8988T (cell line): Measurements from ENCODE around the gene LHX2.

Experiments used
- DNase-seq: peaks from one replicate; pipeline ENCODE4 v3.0.0; 2011

The LHX2 gene

DNA sequence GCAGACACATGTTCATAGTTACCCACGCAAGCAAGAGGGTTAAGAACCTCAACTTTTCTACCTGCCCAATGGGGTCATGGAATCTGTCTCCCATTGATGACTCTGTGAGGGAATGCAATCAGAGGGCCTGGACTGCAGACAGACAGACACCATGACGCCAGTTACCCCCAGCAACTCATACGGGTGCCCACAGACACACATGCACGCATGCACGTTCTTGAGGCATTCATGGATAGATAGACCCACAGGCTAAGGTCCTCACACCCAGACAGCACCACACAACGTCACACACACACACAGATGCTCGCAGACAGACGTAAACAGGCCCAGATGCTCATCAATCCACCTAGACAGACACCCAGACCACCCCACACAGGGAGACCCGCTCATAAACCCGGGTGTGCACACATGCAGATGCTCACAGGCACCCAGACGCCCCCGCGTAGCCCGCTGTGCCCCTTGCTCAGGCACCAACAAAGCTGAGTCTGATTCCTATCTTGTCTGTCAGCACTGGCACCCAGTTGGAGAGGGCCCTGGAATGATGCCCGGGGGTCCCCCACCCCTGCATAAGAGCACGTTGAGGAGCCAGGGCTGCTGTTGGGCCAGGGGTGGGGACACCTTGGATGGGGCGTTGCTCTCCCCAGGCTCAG lies 23.6 kb downstream of the LHX2 start:
- no peak for DNase-seq

DNA sequence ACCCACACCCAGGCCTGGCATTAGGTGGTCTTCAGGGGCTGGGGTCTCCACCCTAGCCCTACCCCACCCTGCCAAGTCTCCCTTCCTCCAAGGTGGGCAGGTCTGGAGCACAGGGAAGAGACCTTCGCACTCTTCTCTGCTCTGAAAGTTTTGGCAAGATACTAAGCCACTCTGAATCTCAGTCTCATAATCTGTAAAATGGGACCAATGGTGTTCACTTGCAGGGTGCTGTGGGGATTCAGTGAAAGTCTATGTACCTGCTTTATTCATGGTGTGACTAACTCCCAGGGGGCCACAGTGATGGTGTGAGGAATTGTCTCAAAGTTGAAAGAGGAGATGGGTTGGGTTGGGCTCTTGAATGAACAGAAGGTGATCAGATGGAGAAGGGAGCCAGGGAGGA lies 25.0 kb downstream of the LHX2 start:
- no peak for DNase-seq

DNA sequence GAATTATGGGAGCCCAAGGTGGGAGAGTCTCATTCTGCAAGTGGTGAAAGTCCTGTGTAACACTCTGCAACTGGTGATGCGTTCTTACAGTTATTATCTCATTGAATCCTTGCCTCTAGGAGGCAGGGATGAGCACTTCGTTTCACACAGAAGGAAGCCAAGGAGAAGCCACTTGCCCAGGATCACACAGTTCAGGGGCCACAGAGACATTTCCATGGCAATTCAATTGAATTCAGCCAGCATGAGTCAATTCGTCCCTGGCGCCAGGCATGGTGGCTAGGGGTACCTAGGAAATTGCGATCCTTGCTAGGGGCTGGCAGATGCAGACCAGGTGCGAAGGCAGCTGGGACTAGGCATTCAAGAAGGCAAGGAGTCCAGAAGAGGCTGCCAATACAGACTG lies 26.2 kb downstream of the LHX2 start:
- DNase-seq, result no peak

DNA sequence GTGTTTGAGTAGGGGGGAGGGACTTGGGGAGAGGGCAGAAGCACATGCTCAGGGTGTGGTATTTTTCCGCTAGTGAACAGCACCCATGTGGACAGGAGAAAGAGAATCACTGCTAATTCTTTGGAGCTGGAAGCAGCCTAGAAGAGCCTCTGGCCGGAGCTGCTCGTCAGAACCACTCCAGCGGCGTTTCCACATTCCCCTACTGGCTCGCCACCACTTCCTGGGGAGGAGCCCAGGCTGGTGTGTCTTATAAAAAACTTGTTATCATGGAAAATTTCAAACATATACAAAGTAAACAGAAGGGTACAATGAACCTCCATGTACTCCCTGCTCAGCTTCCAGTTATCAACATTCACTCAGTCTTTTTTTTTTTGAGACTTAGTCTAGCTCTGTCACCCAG lies 26.7 kb downstream of the LHX2 start:
- DNase-seq, result no peak

DNA sequence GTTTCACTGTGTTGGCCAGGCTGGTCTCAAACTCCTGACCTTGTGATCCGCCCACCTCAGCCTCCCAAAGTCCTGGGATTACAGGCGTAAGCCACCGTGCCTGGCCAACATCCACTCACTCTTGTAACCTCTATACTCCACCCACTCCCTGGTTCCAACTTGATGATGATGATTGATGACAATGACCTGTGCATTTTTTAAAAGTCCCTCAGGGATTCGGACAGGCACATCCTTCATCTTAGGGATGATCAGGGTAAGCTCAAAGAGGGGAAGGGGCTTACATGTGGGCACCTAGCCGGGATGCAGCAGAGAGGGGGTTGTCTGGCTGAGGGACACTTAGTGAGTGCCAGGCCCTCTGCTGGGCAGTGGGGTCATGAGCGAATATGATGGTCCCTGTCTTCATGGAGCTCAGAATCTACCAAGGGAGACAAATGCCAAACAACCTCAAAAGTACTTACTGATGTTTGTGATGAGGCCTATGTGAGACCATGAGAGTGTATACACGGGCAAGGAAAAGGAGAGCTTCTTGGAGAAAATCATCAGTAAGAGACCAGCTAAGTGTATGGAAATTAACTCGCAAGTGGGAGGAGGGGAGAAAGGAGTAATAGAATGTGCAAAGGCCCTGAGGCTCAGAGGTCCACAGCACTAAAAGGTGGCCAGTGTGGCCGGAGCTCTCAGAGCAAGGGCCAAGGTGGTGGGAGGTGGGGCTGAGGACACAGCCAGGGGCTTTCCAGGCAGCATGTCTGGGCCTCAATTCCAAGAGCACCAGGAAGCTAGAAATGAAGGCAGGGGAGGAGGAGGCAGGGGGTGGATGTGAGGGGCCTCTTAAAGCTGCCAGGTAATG lies 27.4 kb downstream of the LHX2 start:
- no peak for DNase-seq

DNA sequence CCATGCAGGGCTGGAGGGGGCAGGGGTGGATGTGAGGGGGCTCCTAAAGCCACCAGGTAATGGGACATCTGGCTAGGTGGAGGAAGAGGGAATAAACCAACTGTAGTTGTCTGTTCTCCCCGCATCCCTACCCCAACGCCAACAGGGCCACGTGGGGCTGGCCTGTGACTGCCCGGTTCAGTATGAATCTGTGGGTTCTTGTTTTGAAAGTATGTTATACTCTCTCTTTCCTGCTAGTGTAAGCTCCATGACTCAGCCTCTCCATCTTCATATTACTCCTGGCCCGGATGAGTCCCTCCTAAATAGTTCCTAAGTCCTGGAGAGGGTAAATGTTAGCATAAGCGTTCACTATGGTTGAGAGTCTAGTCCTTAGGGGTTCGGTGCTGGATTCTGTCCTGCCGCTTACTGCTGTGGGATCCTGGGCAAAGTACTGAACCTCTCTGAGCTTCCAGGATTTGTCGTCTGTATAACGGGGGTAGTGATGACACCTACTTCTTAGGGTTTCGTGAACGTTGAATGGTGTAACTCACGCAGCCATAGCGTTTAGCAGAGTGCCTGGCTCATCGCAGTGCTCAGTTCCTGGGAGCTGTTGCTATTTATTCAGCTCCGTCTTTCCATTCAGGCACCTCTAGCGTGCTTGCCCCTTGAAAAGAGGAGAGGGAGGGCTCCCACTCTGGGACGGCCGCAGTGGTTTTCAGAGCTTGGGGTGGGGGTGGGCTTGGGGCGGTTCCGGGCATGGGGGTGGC lies 28.8 kb downstream of the LHX2 start:
- no peak for DNase-seq

DNA sequence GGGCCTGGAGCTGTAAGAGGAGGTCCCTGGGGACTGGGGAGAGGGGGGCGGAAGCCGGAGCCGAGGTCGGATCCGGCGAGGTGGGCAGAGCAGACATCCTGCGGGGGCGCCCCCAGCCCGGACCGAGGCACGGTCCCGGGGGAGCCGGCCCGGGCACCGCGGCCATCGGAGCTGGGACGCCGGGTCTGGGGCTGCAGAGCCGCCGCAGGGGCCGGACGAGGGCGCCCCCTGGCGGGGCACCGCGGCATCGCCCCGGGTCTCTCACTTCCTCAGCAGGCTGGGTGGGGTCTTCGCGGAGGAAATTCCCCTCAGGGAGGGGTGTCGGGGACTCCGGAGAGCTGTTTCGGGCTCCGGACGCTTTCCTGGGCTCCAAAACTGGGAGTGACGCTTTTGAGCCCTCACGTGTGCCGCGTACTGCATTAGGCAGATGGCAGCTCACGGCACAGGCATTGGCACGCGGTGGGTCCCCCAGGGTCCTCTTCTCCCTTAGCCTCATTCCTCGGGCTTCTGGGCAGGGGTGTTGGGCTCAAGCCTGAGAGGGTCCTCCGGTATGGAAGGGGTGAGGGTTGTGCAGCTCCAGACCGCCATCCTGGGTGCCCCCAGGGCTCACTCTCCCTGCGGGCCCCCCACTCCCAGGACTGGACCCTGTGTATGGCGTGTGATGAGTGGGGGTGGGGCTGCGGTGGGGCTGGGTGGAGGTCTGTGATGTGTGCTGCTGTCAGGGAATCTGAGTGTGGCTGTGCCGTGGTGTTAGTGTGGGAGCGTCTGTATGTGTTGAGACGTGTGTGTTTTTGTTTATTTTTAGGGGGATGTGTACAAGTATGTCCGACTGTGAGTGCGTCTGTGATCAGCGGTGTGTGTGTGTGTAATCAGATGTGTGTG lies 29.6 kb downstream of the LHX2 start:
- DNase-seq, result peak; percentile 92

DNA sequence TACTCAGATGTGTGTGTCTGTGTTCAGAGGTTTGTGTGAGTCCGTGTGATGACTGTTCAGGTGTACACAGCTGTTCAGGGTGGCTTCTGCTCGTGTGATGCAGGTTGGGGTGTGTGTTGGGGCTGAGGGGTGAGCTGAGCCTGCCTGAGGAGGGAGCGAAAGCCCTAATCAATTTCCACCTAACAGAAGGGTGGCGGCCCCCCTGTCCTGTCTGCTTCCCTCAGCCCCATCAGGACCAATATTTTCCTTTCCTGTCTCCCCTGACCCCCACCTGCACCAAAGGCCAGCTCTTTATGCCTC lies 30.2 kb downstream of the LHX2 start:
- no peak for DNase-seq

DNA sequence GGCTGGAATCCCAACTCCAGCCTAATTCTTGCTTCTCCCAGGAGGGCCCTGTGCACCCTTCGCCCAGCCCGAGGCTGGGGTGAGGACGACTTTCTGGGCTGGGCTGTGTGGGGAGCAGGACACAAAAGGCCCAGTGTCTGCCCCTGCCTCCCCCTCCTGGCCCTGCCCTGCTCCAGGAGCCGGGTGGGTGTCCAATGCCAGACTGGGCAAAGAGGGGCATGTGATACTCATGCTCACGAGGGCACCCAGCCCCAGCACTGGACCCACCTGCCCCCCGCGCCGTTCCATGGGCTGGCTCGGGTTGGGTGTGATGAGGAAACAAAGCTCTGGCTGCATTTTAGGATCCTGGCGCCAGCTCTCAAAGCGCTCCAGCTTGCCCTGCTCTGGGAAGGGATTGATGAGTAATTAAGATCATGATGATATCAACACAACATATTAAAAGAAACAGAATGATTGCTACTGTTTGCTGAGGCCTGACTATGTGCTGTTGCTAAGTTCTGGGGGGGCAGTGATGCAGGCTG lies 30.7 kb downstream of the LHX2 start:
- no peak for DNase-seq

DNA sequence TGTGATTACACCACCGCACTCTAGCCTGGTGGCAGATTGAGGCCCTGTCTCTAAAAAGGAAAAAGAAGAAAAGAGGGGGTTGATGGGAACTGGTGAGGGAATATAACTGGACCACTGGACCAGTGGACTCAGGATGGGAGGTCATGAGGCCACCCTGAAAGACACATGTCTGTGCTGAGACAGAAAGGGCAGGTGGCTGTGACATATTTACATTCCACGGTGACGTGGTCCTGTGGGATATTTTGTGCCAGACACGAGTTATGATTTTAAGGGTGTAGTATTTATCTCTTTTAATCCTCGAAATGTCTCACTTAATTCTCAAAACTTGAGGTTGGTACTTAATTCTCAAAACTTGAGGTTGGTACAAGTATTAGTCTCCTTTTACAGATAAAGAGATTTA lies 32.9 kb downstream of the LHX2 start:
- no peak for DNase-seq

DNA sequence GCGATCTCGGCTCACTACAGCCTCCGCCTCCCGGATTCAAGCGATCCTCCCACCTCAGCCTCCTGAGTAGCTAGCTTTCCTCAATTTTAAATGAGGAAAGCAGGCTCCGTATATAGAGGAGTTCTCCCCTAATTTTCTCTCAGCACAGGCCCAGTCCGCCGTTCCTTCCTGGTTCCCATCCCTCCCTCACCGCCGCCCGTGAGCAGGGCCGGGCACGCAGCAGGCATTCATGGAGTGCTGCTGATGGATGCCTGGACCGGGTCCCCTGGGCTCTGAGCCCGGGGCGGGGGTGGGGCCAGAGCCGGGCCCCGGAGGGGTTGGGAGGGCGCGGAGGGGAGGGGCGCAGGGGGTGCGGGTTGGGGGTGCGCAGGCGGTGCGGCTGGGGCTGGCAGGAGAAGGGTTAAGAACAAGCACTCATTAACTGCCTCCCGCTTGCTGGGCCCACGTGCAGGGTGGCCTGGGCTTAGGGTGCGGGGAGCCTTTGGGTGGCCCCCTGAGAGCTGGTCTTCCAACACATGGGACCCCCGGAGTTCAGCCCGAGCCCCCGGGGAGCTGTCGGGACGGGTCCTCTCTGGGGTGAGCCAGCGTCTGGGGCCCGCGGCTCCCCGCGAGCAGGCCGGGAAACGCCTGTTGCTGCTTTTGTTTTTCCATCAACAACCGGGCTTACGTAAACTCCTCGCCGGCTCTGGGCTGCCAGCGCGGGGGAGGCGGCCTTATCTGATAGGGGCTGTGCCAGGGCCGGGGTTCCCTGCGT lies 33.7 kb downstream of the LHX2 start:
- no peak for DNase-seq

DNA sequence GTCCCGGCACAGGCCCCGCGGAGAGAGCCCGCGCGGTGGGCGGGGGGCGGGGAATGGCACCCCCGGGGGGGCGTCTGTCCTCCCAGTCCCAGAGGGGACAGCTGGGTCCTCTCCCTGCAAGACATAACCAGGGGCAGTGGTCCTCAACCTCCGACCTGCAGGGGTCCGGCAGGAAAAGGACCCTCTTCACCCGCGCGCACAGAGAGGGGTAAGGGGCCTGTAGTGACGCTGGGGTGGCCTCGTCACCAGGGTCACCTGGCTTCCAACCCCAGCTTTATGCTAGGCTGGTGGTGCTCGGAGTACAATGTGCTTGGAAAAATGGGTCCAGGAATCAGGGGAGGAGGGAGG lies 34.2 kb downstream of the LHX2 start:
- no peak for DNase-seq

DNA sequence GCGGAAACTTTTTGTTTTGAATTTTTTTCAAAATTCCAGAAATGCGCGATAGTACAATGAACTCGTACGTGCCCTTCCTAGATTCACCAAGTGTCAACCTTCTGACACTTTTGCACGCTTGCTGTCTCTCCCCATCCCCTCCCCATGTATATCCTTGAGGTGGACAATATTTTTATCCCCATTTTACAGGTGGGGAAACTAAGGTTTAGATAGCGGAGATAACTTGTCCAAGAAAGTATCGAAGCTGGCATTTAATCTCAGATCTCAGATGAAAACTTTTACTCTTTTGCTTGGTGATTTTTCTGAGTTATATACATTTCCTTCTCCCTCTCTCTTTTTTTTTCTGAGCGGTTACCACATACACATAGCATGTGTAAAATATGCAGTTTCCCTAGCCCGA lies 34.6 kb downstream of the LHX2 start:
- no peak for DNase-seq

DNA sequence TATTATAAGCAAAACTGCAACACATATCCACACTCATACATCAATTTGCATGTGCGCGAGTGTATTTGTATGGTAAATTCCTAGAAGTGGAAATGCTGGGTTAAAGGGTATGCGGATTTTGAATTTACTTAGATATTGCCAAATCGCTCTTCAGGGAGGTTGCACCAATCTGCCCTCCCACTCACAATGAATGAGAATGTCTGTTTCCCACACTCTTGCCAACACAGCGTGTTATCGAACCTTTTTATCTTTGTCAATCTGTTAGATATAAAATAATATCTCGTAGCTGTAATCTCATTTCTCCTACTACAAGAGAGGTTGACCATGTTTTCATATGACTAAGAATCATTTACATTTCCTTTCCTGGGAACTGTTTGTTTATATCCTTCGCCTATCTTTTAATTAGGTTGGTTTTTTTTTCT lies 35.7 kb downstream of the LHX2 start:
- DNase-seq, result no peak

DNA sequence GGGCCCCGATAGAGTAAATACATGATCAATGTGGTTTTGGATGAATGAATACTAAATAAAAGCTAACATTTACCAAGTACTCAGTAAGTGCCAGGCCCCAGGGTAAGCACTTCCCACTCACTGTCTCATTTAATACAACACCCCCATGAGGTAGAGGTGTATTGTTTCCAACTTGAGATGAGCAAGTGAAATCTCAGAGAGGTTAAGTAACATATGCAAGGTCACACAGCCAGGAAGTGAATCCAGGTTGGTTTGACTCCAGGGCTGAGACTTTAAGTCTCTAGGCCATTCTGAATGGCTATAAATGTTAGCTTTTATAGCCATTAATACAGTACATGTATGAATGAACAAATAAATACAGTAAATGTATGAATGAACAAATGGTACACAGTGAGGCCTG lies 39.4 kb downstream of the LHX2 start:
- no peak for DNase-seq

DNA sequence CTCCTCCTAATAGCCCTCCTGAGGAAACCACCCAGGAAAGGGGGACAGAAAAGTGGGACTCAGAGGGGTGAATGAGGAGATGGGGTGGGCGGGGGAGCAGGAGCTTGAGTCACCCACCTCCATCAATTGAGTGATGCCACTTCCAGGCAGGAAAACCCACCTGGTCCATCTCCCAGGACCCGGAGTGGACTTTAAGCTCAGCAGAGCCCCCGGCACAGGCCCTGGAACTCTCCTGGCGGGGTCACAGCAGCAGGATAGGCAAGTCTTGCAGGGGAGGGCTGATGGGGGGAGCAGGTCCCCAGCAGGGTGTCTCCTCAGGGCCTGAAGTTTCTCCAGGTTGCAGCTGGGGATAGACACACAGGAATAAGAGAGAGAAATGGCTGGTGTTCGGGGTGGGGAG lies 40.8 kb downstream of the LHX2 start:
- no peak for DNase-seq

DNA sequence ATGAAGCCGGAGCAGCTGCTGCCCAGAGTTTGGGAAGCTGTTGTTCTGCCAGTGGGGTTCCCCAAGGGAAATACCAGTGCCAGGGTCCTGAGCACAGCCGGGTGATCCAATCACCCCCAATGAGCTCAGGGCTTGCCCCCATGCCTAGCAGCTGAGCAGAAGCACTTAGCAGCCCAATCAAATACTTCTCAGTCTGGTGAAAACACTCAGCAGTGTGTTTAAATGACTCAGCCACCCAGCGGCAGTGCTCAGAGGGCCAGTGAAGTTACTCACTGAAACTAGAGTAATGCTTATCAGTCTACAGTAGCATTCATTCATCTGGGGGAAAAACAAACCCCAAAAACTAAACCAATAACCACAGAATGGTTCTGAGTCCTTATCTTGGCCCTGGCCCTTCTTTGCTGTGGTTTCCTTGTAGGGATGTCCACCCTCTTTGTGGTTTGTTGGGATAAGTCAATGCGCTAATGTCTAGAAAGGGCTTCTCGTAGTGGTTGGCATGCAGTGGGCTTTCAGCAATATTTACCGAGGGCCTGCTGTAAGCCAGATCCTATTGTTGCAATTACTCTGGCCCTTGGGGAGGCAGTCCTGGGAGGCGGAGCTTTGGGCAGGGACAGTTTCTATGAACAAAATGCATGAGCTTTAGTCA lies 43.1 kb downstream of the LHX2 start:
- DNase-seq, result no peak

DNA sequence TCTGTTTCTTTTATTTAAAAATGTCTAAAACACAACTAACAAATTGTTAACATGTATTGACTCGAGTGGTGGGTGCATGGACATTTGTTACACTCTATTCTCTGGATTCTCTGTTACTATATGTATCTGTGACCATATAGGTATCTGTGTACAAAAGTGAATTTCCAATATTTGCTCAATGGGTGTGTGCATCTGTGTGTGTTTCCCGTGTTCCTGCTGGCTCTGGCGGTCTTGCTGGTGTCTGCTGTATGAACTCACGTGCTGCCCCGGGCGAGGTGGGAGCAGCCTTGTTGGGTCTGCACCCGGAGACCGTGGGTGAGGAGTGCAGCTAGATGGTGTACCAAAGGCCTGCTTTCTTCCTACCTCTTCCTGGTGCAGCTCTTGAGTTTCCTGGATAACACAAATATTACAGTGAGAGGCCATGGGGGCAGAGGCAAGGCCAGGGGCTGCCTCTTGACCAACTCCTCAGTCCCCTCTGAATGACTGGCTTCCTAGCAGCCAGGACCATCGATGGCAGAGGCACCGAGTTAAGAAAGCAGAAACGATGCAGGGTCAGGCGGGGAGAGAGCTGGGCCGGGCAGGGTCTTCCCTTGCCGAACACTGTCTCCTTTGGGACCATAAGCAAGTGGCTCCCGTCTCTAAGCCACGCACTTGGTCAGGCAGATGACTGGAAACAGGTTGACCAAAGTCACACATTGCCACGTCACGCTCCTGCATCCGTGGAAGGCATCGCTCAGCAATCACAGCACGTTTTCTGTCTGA lies 49.5 kb downstream of the LHX2 start:
- DNase-seq, result no peak

DNA sequence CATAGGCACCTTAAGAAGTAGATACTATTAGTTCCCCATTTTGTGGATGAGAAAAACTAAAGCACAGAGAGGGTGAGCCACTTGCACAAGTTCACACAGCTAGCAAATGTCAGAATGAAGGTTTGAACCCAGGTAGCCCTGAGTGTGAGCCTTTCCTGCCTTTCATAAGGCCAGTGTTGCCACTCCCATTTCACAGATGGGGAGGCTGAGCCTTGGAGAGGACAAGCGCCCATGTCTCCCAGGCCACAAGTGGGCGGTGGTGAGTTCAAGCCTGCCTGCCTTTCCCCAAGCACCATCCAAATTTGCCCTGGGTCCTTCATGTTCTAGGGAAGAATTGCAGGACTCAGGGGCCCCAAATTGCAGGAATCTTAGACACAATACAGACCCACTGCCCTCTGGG lies 50.6 kb downstream of the LHX2 start:
- DNase-seq, result no peak

DNA sequence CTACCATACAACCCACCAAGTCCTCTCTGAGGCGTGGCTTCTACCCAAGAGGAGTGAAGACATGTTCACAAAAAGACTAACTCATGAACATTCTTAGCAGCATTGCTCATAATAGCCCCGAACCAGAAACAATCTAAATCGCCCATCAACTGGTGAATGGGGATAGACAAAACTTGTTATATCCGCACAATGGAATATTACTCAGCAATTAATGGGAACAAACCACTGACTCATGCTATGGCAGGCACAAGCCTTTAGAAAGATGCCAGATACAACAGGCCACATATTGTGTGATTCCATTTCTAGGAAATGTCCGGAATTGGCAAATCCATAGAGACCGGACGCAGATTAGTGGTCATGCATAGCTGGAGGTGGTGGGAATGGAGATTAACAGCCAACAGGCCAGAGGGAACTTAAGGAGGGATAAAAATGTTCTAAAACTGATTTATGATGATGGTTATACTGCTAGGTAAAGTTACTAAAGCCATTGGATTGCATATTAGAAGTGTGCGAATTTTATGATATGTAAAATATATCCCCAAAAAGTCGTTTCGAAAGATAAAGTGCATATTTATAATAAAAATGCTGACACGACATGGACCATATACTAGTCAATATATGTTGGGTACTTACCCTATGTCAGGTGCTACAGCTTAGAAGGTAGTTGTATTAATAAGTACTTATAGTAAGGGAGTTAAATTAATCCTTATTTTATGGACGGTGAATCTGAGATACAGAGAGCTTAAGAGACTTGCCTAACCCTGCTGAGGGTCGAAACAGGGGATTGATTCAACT lies 55.4 kb downstream of the LHX2 start:
- DNase-seq, result no peak
